K562 (cell line): ENCODE measurements around the gene LRRC15. TPM values are rescaled to one million over a fixed set of nuclear protein-coding genes. Genes with fewer than 3 reads are reported as not detected.

Experiments
- CXXC5 ChIP-seq: fragments of 250-450 bp; sonication (Bioruptor Pico); IDR thresholded peaks from 2 replicates; pipeline ENCODE4 v1.8.0; 2022; ENCODE audit warnings: inconsistent platforms, mild to moderate bottlenecking, moderate library complexity
- FOXA3 ChIP-seq, 2 experiments: fragments of 450-650 bp in 1 of 2; sonication (generic) in 1 of 2; formaldehyde crosslinking; IDR thresholded peaks in 1 of 2; conservative IDR thresholded peaks in 1 of 2; 2 replicates each; pipeline versions ENCODE4 v1.4.0 to v1.8.0; 2020 to 2022; ENCODE audit warnings: mild to moderate bottlenecking in 2 of 2, missing genetic modification reagents in 1 of 2
- HINFP ChIP-seq: fragments of 450-650 bp; conservative IDR thresholded peaks from 2 replicates; pipeline ENCODE4 v1.6.1; 2016; ENCODE audit warnings: missing genetic modification characterization, low read depth, mild to moderate bottlenecking, control low read depth, missing compliant biosample characterization
- SMAD3 ChIP-seq: fragments of 450-650 bp; formaldehyde crosslinking; conservative IDR thresholded peaks from 2 replicates; pipeline ENCODE4 v1.4.0; 2020; ENCODE audit warnings: mild to moderate bottlenecking
- polyA plus RNA-seq, 8 experiments: library from polyadenylated mRNA; depleted of rRNA in 4 of 8; stranded (reverse) in 5 of 8; unstranded in 3 of 8; fragments of >200 nt; fragmentation: Nextera tagmentation in 2 of 8; fragmentation: Illumina TruSeq in 1 of 8; extraction: Ambion mirVana in 2 of 8; extraction: Trizol in 1 of 8; gene quantifications; 2 replicates each; pipeline versions ENCODE4 v1.2.1 to v1.2.3, GENCODE V29; 2011 to 2014; ENCODE audit warnings: inconsistent platforms in 1 of 8, missing spikeins in 1 of 8
- total RNA-seq, 7 experiments: library from RNA; depleted of rRNA in 6 of 7; stranded (reverse); fragments of >200 nt in 6 of 7; fragmentation: Illumina TruSeq in 2 of 7; extraction: Trizol in 2 of 7; gene quantifications; 2 replicates each; pipeline versions ENCODE4 v1.2.1 to v1.2.3, GENCODE V29; 2011 to 2021; ENCODE audit warnings: low replicate concordance in 1 of 7
- TF ChIP-seq, protein P1 (sequence below): fragments of 450-650 bp; IDR thresholded peaks from 2 replicates; pipeline ENCODE4 v1.6.1; 2016; ENCODE audit warnings: antibody characterized with exemption
- TF ChIP-seq, protein P2 (sequence below), 2 experiments: IDR thresholded peaks; 2 replicates each; pipeline ENCODE4 v1.6.1; 2012; ENCODE audit warnings: improper control_type of control experiment in 2 of 2, low read depth in 2 of 2, low read length in 2 of 2, borderline replicate concordance in 1 of 2
- TF ChIP-seq, protein P3 (sequence below): sonication (generic); formaldehyde crosslinking; IDR thresholded peaks from 2 replicates; pipeline ENCODE4 v1.8.0; 2022; ENCODE audit warnings: mild to moderate bottlenecking, missing genetic modification reagents

Gene LRRC15
- total and polyA plus RNA-seq, 9 of the 15 experiments (the other 6 are each of a cell fraction or from before 2014, with no cell fraction given): not detected

DNA sequence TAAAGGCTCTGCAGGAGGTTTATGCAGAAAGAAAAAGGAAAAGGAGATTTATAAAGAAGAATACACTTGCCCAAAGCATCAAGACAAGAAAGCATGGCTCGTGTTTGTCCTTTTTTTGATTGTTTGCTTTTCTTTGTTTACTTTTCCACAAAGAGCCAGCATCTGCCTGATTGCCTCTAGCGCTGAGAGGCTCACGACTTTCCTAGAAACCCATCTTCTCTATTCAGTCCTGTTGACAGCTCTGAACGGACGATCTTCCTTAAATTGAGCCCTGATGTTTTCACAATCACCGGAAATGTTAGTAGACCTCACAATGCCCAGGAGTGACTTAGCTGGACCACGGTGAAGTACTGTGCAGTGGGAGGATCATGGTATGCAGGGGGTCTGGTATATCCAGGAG lies 17.1 kb upstream of the LRRC15 start (continued):
- TF ChIP-seq, protein P1, sequence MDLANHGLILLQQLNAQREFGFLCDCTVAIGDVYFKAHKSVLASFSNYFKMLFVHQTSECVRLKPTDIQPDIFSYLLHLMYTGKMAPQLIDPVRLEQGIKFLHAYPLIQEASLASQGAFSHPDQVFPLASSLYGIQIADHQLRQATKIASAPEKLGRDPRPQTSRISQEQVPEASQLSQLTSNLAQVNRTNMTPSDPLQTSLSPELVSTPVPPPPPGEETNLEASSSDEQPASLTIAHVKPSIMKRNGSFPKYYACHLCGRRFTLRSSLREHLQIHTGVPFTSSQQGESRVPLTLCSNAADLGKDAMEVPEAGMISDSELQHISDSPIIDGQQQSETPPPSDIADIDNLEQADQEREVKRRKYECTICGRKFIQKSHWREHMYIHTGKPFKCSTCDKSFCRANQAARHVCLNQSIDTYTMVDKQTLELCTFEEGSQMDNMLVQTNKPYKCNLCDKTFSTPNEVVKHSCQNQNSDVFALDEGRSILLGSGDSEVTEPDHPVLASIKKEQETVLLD: no peak
- TF ChIP-seq, protein P2, sequence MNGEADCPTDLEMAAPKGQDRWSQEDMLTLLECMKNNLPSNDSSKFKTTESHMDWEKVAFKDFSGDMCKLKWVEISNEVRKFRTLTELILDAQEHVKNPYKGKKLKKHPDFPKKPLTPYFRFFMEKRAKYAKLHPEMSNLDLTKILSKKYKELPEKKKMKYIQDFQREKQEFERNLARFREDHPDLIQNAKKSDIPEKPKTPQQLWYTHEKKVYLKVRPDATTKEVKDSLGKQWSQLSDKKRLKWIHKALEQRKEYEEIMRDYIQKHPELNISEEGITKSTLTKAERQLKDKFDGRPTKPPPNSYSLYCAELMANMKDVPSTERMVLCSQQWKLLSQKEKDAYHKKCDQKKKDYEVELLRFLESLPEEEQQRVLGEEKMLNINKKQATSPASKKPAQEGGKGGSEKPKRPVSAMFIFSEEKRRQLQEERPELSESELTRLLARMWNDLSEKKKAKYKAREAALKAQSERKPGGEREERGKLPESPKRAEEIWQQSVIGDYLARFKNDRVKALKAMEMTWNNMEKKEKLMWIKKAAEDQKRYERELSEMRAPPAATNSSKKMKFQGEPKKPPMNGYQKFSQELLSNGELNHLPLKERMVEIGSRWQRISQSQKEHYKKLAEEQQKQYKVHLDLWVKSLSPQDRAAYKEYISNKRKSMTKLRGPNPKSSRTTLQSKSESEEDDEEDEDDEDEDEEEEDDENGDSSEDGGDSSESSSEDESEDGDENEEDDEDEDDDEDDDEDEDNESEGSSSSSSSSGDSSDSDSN (IDR thresholded peaks at IDR 0.05; ENCODE audit: borderline replicate concordance in 1 of 2, low read depth in 2 of 2, low read length in 2 of 2): no peak
- TF ChIP-seq SMAD3 (CRISPR knock-in tag) (no peak), CXXC5 (CRISPR knock-in tag) (no peak), HINFP (no peak), FOXA3 (CRISPR knock-in tag; conservative IDR thresholded peaks at IDR 0.05 in 1 of 2, IDR thresholded peaks at IDR 0.05 in 1 of 2) (peak in 1 of 2 experiments; percentile 91; a peak in 2 of 4 replicates)
- TF ChIP-seq, protein P3, sequence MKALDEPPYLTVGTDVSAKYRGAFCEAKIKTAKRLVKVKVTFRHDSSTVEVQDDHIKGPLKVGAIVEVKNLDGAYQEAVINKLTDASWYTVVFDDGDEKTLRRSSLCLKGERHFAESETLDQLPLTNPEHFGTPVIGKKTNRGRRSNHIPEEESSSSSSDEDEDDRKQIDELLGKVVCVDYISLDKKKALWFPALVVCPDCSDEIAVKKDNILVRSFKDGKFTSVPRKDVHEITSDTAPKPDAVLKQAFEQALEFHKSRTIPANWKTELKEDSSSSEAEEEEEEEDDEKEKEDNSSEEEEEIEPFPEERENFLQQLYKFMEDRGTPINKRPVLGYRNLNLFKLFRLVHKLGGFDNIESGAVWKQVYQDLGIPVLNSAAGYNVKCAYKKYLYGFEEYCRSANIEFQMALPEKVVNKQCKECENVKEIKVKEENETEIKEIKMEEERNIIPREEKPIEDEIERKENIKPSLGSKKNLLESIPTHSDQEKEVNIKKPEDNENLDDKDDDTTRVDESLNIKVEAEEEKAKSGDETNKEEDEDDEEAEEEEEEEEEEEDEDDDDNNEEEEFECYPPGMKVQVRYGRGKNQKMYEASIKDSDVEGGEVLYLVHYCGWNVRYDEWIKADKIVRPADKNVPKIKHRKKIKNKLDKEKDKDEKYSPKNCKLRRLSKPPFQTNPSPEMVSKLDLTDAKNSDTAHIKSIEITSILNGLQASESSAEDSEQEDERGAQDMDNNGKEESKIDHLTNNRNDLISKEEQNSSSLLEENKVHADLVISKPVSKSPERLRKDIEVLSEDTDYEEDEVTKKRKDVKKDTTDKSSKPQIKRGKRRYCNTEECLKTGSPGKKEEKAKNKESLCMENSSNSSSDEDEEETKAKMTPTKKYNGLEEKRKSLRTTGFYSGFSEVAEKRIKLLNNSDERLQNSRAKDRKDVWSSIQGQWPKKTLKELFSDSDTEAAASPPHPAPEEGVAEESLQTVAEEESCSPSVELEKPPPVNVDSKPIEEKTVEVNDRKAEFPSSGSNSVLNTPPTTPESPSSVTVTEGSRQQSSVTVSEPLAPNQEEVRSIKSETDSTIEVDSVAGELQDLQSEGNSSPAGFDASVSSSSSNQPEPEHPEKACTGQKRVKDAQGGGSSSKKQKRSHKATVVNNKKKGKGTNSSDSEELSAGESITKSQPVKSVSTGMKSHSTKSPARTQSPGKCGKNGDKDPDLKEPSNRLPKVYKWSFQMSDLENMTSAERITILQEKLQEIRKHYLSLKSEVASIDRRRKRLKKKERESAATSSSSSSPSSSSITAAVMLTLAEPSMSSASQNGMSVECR: no peak
